ENCODE data around the gene ADPRHL1. TPM values are rescaled to one million over a fixed set of nuclear protein-coding genes. Genes with fewer than 3 reads are reported as not detected.

The ADPRHL1 gene
- total RNA-seq = 11.3 TPM

- DNase-seq (ENCODE audit: low spot score in 2 of 2) = peak in 1 of 2 donors; percentile 41
Measured at GRCh38 chr13:113452942-113453901, at the start of gene ADPRHL1. Gene ADPRHL1, minus strand, starts transcription at chr13:113453488. Its CDS starts 51 bp downstream, at chr13:113453437.

GRCh38 chr13:113502686-113503085 lies 49.4 kb upstream of the ADPRHL1 start:
- H3K27ac ChIP-seq = no peak overlapping the region
- intact Hi-C loops (cut with DNase I) = no loop called here
- TF ChIP-seq CTCF (IDR thresholded peaks at IDR 0.05) = no peak
- no peak overlapping the region for H3K4me3 ChIP-seq
- no peaks in the 10 kb centered on the region for H3K27me3 ChIP-seq
- DNase-seq (ENCODE audit: low spot score in 2 of 2) = no peak
- no peaks in the 10 kb centered on the region for H3K9me3 ChIP-seq
- H3K4me1 ChIP-seq = peaks cover 0 to 10% of the 10 kb centered on the region in 2 donors
- H3K36me3 ChIP-seq = peaks cover 61 to 68% of the 10 kb centered on the region in 2 donors

More at GRCh38 chr13:113452942-113453901, at the start of gene ADPRHL1:
- Histone ChIP-seq H3K27me3 (no peaks in the 10 kb centered on the region), H3K4me1 (no peaks in the 10 kb centered on the region), H3K36me3 (peaks cover 20 to 42% of the 10 kb centered on the region in 2 donors), H3K27ac (no peak within 1 kb of the TSS), H3K9me3 (no peaks in the 10 kb centered on the region), H3K4me3 (no peak within 1 kb of the TSS)
- TF ChIP-seq CTCF (IDR thresholded peaks at IDR 0.05) = no peak
- intact Hi-C loops (cut with DNase I) = loop anchor here (5.0 kb wide), 1 partner anchor 176 kb away; no protein-coding TSS in a partner anchor

GRCh38 chr13:113500530-113501265 lies 47.4 kb upstream of the ADPRHL1 start:
- no peak for DNase-seq (ENCODE audit: low spot score in 2 of 2)
- intact Hi-C loops (cut with DNase I) = no loop called here
- no peak overlapping the region for H3K27ac ChIP-seq
- H3K4me1 ChIP-seq = peaks cover 2 to 18% of the 10 kb centered on the region in 2 donors
- H3K4me3 ChIP-seq = no peak overlapping the region
- no peak for TF ChIP-seq CTCF (IDR thresholded peaks at IDR 0.05)
- no peaks in the 10 kb centered on the region for H3K27me3 ChIP-seq
- peaks cover 65 to 85% of the 10 kb centered on the region in 2 donors for H3K36me3 ChIP-seq
- H3K9me3 ChIP-seq = no peaks in the 10 kb centered on the region

GRCh38 chr13:113499936-113500335 lies 46.6 kb upstream of the ADPRHL1 start:
- Histone ChIP-seq H3K36me3 (peaks cover 61 to 89% of the 10 kb centered on the region in 2 donors), H3K4me3 (no peak overlapping the region), H3K4me1 (peaks cover 10 to 24% of the 10 kb centered on the region in 2 donors), H3K27me3 (no peaks in the 10 kb centered on the region), H3K27ac (no peak overlapping the region), H3K9me3 (no peaks in the 10 kb centered on the region)
- intact Hi-C loops (cut with DNase I) = no loop called here
- no peak for TF ChIP-seq CTCF (IDR thresholded peaks at IDR 0.05)
- DNase-seq (ENCODE audit: low spot score in 2 of 2) = no peak

GRCh38 chr13:113498905-113499304 lies 45.6 kb upstream of the ADPRHL1 start:
- no peak overlapping the region for H3K4me3 ChIP-seq
- H3K9me3 ChIP-seq = no peaks in the 10 kb centered on the region
- H3K27ac ChIP-seq = no peak overlapping the region
- no peak for DNase-seq (ENCODE audit: low spot score in 2 of 2)
- no peak for TF ChIP-seq CTCF (IDR thresholded peaks at IDR 0.05)
- no peaks in the 10 kb centered on the region for H3K27me3 ChIP-seq
- H3K4me1 ChIP-seq = peaks cover 12 to 35% of the 10 kb centered on the region in 2 donors
- peaks cover 54 to 82% of the 10 kb centered on the region in 2 donors for H3K36me3 ChIP-seq
- intact Hi-C loops (cut with DNase I) = no loop called here
